ENCODE results near the gene NINJ1.

Gene NINJ1

GRCh38 chr9:93090091-93090655 is 43.9 kb downstream of the NINJ1 start:
- H3K4me3 ChIP-seq (ENCODE audit: low read depth, low read length), result no peak overlapping the region

GRCh38 chr9:93089481-93089991 is 44.5 kb downstream of the NINJ1 start:
- no peak overlapping the region for H3K27ac ChIP-seq (ENCODE audit: low read depth, low read length)

More at GRCh38 chr9:93090091-93090655, 43.9 kb downstream of the NINJ1 start:
- no peak overlapping the region for H3K9ac ChIP-seq (ENCODE audit: low read depth, low read length)
- no peak overlapping the region for H3K27ac ChIP-seq (ENCODE audit: low read depth, low read length)
- H3K36me3 ChIP-seq (ENCODE audit: control insufficient read depth, insufficient read depth, low read length), result no peaks in the 10 kb centered on the region
- no peaks in the 10 kb centered on the region for H3K27me3 ChIP-seq (ENCODE audit: control insufficient read depth, insufficient read depth, low read length)
- H3K4me1 ChIP-seq (ENCODE audit: control insufficient read depth, insufficient read depth, low read length), result no peaks in the 10 kb centered on the region
- no peaks in the 10 kb centered on the region for H3K9me3 ChIP-seq (ENCODE audit: control insufficient read depth, insufficient read depth, low read length)

GRCh38 chr9:93089024-93089423 is 45.0 kb downstream of the NINJ1 start:
- Histone ChIP-seq H3K9me3 (ENCODE audit: control insufficient read depth, insufficient read depth, low read length) (no peaks in the 10 kb centered on the region), H3K27ac (ENCODE audit: low read depth, low read length) (no peak overlapping the region), H3K36me3 (ENCODE audit: control insufficient read depth, insufficient read depth, low read length) (no peaks in the 10 kb centered on the region), H3K4me3 (ENCODE audit: low read depth, low read length) (no peak overlapping the region), H3K4me1 (ENCODE audit: control insufficient read depth, insufficient read depth, low read length) (no peaks in the 10 kb centered on the region), H3K9ac (ENCODE audit: low read depth, low read length) (no peak overlapping the region), H3K27me3 (ENCODE audit: control insufficient read depth, insufficient read depth, low read length) (no peaks in the 10 kb centered on the region)

More at GRCh38 chr9:93089481-93089991, 44.5 kb downstream of the NINJ1 start:
- H3K9me3 ChIP-seq (ENCODE audit: control insufficient read depth, insufficient read depth, low read length), result no peaks in the 10 kb centered on the region
- H3K4me3 ChIP-seq (ENCODE audit: low read depth, low read length), result no peak overlapping the region
- H3K9ac ChIP-seq (ENCODE audit: low read depth, low read length), result no peak overlapping the region
- H3K4me1 ChIP-seq (ENCODE audit: control insufficient read depth, insufficient read depth, low read length), result no peaks in the 10 kb centered on the region
- no peaks in the 10 kb centered on the region for H3K36me3 ChIP-seq (ENCODE audit: control insufficient read depth, insufficient read depth, low read length)
- H3K27me3 ChIP-seq (ENCODE audit: control insufficient read depth, insufficient read depth, low read length), result no peaks in the 10 kb centered on the region

- no peaks in the 10 kb centered on the region for H3K27me3 ChIP-seq (ENCODE audit: control insufficient read depth, insufficient read depth, low read length)
- H3K4me1 ChIP-seq (ENCODE audit: control insufficient read depth, insufficient read depth, low read length), result no peaks in the 10 kb centered on the region
- no peaks in the 10 kb centered on the region for H3K9me3 ChIP-seq (ENCODE audit: control insufficient read depth, insufficient read depth, low read length)
- no peak overlapping the region for H3K9ac ChIP-seq (ENCODE audit: low read depth, low read length)
- H3K27ac ChIP-seq (ENCODE audit: low read depth, low read length), result no peak overlapping the region
- no peaks in the 10 kb centered on the region for H3K36me3 ChIP-seq (ENCODE audit: control insufficient read depth, insufficient read depth, low read length)
- no peak overlapping the region for H3K4me3 ChIP-seq (ENCODE audit: low read depth, low read length)
These were observed 45.4 kb downstream of the NINJ1 start for GRCh38 chr9:93088656-93089015.

GRCh38 chr9:93087971-93088655 is 45.9 kb downstream of the NINJ1 start:
- H3K27ac ChIP-seq (ENCODE audit: low read depth, low read length), result no peak overlapping the region
- H3K4me1 ChIP-seq (ENCODE audit: control insufficient read depth, insufficient read depth, low read length), result no peaks in the 10 kb centered on the region
- H3K4me3 ChIP-seq (ENCODE audit: low read depth, low read length), result no peak overlapping the region
- no peaks in the 10 kb centered on the region for H3K27me3 ChIP-seq (ENCODE audit: control insufficient read depth, insufficient read depth, low read length)
- no peaks in the 10 kb centered on the region for H3K9me3 ChIP-seq (ENCODE audit: control insufficient read depth, insufficient read depth, low read length)
- no peaks in the 10 kb centered on the region for H3K36me3 ChIP-seq (ENCODE audit: control insufficient read depth, insufficient read depth, low read length)
- H3K9ac ChIP-seq (ENCODE audit: low read depth, low read length), result no peak overlapping the region

GRCh38 chr9:93086447-93087224 is 47.4 kb downstream of the NINJ1 start:
- Histone ChIP-seq H3K36me3 (ENCODE audit: control insufficient read depth, insufficient read depth, low read length) (no peaks in the 10 kb centered on the region), H3K27ac (ENCODE audit: low read depth, low read length) (no peak overlapping the region), H3K27me3 (ENCODE audit: control insufficient read depth, insufficient read depth, low read length) (no peaks in the 10 kb centered on the region), H3K9me3 (ENCODE audit: control insufficient read depth, insufficient read depth, low read length) (no peaks in the 10 kb centered on the region), H3K4me1 (ENCODE audit: control insufficient read depth, insufficient read depth, low read length) (no peaks in the 10 kb centered on the region), H3K4me3 (ENCODE audit: low read depth, low read length) (no peak overlapping the region), H3K9ac (ENCODE audit: low read depth, low read length) (no peak overlapping the region)

- Histone ChIP-seq H3K27me3 (ENCODE audit: control insufficient read depth, insufficient read depth, low read length) (no peaks in the 10 kb centered on the region), H3K9me3 (ENCODE audit: control insufficient read depth, insufficient read depth, low read length) (no peaks in the 10 kb centered on the region), H3K4me1 (ENCODE audit: control insufficient read depth, insufficient read depth, low read length) (no peaks in the 10 kb centered on the region), H3K9ac (ENCODE audit: low read depth, low read length) (no peak overlapping the region), H3K27ac (ENCODE audit: low read depth, low read length) (no peak overlapping the region), H3K4me3 (ENCODE audit: low read depth, low read length) (no peak overlapping the region), H3K36me3 (ENCODE audit: control insufficient read depth, insufficient read depth, low read length) (no peaks in the 10 kb centered on the region)
These were observed 48.4 kb downstream of the NINJ1 start for GRCh38 chr9:93085676-93086075.

GRCh38 chr9:93084471-93084881 is 49.6 kb downstream of the NINJ1 start:
- H3K9me3 ChIP-seq (ENCODE audit: control insufficient read depth, insufficient read depth, low read length), result no peaks in the 10 kb centered on the region
- H3K36me3 ChIP-seq (ENCODE audit: control insufficient read depth, insufficient read depth, low read length), result no peaks in the 10 kb centered on the region
- no peak overlapping the region for H3K4me3 ChIP-seq (ENCODE audit: low read depth, low read length)
- no peak overlapping the region for H3K9ac ChIP-seq (ENCODE audit: low read depth, low read length)
- H3K27me3 ChIP-seq (ENCODE audit: control insufficient read depth, insufficient read depth, low read length), result no peaks in the 10 kb centered on the region
- H3K4me1 ChIP-seq (ENCODE audit: control insufficient read depth, insufficient read depth, low read length), result no peaks in the 10 kb centered on the region
- H3K27ac ChIP-seq (ENCODE audit: low read depth, low read length), result no peak overlapping the region

GRCh38 chr9:93083592-93084470 is 50.2 kb downstream of the NINJ1 start:
- Histone ChIP-seq H3K4me1 (ENCODE audit: control insufficient read depth, insufficient read depth, low read length) (no peaks in the 10 kb centered on the region), H3K27me3 (ENCODE audit: control insufficient read depth, insufficient read depth, low read length) (no peaks in the 10 kb centered on the region), H3K9ac (ENCODE audit: low read depth, low read length) (no peak overlapping the region), H3K4me3 (ENCODE audit: low read depth, low read length) (no peak overlapping the region), H3K27ac (ENCODE audit: low read depth, low read length) (no peak overlapping the region), H3K36me3 (ENCODE audit: control insufficient read depth, insufficient read depth, low read length) (no peaks in the 10 kb centered on the region), H3K9me3 (ENCODE audit: control insufficient read depth, insufficient read depth, low read length) (no peaks in the 10 kb centered on the region)

GRCh38 chr9:93082841-93083411 is 51.1 kb downstream of the NINJ1 start:
- Histone ChIP-seq H3K27me3 (ENCODE audit: control insufficient read depth, insufficient read depth, low read length) (no peaks in the 10 kb centered on the region), H3K4me1 (ENCODE audit: control insufficient read depth, insufficient read depth, low read length) (no peaks in the 10 kb centered on the region), H3K4me3 (ENCODE audit: low read depth, low read length) (no peak overlapping the region), H3K36me3 (ENCODE audit: control insufficient read depth, insufficient read depth, low read length) (no peaks in the 10 kb centered on the region), H3K9me3 (ENCODE audit: control insufficient read depth, insufficient read depth, low read length) (no peaks in the 10 kb centered on the region), H3K27ac (ENCODE audit: low read depth, low read length) (no peak overlapping the region), H3K9ac (ENCODE audit: low read depth, low read length) (no peak overlapping the region)

Data from HUES48 (cell line).